ENCODE measurements around the gene CYP2W1.
"Not testable (repeated sequence)": the region's sequence is repeated elsewhere in the genome, so short reads cannot be mapped to it uniquely, and the experiment has no call there.

The CYP2W1 gene

DNA sequence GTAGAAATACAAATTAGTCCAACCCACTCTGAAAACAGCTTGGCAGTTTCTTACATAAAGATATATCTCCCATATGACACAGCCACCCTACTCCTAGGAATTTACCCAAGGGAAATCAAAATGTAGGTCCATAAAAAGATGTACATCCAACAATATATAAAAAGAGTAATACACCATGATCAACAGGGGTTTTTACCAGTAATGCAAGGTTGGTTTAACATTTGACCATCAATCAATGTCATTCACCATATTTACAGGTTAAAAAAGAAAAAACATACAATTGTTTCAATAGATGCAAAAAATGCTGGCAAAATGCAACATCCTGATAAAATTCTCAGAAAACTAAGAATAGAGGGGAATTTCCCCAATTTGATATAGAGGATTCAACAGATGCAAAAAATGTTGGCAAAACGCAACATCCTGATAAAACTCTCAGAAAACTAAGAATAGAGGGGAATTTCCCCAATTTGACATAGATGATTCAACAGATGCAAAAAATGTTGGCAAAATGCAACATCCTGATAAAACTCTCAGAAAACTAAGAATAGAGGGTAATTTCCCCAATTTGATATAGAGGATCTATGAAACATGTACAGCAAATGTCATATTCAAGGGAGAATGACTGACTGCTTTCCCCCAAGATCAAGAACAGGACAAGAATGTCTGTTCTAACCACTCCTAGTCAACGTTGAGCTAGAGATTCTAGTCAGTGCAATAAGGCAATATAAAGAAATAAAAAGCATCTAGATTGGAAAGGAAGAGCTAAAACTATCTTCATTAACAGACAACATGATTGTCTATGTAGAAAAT is 42.2 kb upstream of the CYP2W1 start:
- no peaks in the 10 kb centered on the region for H3K4me1 ChIP-seq (ENCODE audit: control insufficient read depth, insufficient read depth, low read length)
- H3K4me3 ChIP-seq (ENCODE audit: low read depth, low read length) = no peak overlapping the region
- H3K27ac ChIP-seq (ENCODE audit: extremely low read depth, low read depth, low read length) = no peak overlapping the region
- no peaks in the 10 kb centered on the region for H3K9me3 ChIP-seq (ENCODE audit: control insufficient read depth, insufficient read depth, low read depth, low read length)
- POLR2A ChIA-PET = no interaction called here
- no peak for TF ChIP-seq ZNF624 (tag by site-specific recombination; IDR thresholded peaks at IDR 0.05)
- no peak for TF ChIP-seq SALL2 (tag by site-specific recombination; IDR thresholded peaks at IDR 0.05; ENCODE audit: borderline replicate concordance)
- TF ChIP-seq, protein P1, sequence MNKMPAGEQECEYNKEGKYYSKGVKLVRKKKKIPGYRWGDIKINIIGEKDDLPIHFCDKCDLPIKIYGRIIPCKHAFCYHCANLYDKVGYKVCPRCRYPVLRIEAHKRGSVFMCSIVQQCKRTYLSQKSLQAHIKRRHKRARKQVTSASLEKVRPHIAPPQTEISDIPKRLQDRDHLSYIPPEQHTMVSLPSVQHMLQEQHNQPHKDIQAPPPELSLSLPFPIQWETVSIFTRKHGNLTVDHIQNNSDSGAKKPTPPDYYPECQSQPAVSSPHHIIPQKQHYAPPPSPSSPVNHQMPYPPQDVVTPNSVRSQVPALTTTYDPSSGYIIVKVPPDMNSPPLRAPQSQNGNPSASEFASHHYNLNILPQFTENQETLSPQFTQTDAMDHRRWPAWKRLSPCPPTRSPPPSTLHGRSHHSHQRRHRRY (tag by site-specific recombination; IDR thresholded peaks at IDR 0.05) = no peak
- TF ChIP-seq, protein P2, sequence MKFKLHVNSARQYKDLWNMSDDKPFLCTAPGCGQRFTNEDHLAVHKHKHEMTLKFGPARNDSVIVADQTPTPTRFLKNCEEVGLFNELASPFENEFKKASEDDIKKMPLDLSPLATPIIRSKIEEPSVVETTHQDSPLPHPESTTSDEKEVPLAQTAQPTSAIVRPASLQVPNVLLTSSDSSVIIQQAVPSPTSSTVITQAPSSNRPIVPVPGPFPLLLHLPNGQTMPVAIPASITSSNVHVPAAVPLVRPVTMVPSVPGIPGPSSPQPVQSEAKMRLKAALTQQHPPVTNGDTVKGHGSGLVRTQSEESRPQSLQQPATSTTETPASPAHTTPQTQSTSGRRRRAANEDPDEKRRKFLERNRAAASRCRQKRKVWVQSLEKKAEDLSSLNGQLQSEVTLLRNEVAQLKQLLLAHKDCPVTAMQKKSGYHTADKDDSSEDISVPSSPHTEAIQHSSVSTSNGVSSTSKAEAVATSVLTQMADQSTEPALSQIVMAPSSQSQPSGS (tag by site-specific recombination; IDR thresholded peaks at IDR 0.05; ENCODE audit: low read depth) = no peak
- no peak for TF ChIP-seq ZNF174 (tag by site-specific recombination; IDR thresholded peaks at IDR 0.05)
- TF ChIP-seq, protein P3, sequence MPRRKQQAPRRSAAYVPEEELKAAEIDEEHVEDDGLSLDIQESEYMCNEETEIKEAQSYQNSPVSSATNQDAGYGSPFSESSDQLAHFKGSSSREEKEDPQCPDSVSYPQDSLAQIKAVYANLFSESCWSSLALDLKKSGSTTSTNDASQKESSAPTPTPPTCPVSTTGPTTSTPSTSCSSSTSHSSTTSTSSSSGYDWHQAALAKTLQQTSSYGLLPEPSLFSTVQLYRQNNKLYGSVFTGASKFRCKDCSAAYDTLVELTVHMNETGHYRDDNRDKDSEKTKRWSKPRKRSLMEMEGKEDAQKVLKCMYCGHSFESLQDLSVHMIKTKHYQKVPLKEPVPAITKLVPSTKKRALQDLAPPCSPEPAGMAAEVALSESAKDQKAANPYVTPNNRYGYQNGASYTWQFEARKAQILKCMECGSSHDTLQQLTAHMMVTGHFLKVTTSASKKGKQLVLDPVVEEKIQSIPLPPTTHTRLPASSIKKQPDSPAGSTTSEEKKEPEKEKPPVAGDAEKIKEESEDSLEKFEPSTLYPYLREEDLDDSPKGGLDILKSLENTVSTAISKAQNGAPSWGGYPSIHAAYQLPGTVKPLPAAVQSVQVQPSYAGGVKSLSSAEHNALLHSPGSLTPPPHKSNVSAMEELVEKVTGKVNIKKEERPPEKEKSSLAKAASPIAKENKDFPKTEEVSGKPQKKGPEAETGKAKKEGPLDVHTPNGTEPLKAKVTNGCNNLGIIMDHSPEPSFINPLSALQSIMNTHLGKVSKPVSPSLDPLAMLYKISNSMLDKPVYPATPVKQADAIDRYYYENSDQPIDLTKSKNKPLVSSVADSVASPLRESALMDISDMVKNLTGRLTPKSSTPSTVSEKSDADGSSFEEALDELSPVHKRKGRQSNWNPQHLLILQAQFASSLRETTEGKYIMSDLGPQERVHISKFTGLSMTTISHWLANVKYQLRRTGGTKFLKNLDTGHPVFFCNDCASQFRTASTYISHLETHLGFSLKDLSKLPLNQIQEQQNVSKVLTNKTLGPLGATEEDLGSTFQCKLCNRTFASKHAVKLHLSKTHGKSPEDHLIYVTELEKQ (tag by site-specific recombination; IDR thresholded peaks at IDR 0.05; ENCODE audit: borderline replicate concordance) = no peak
- no peak for TF ChIP-seq ZNF138 (tag by site-specific recombination; IDR thresholded peaks at IDR 0.05; ENCODE audit: borderline replicate concordance)
- TF ChIP-seq, protein P4, sequence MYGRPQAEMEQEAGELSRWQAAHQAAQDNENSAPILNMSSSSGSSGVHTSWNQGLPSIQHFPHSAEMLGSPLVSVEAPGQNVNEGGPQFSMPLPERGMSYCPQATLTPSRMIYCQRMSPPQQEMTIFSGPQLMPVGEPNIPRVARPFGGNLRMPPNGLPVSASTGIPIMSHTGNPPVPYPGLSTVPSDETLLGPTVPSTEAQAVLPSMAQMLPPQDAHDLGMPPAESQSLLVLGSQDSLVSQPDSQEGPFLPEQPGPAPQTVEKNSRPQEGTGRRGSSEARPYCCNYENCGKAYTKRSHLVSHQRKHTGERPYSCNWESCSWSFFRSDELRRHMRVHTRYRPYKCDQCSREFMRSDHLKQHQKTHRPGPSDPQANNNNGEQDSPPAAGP (tag by site-specific recombination; IDR thresholded peaks at IDR 0.05) = no peak
- TF ChIP-seq ZNF24 (tag by site-specific recombination; IDR thresholded peaks at IDR 0.05) = no peak
- TF ChIP-seq ZBTB48 (tag by site-specific recombination; IDR thresholded peaks at IDR 0.05) = no peak
- no peak for TF ChIP-seq KLF8 (tag by site-specific recombination; IDR thresholded peaks at IDR 0.05)
- TF ChIP-seq ZNF768 (tag by site-specific recombination; IDR thresholded peaks at IDR 0.05) = no peak
- CTCF ChIA-PET = no interaction called here
- H3K36me3 ChIP-seq (ENCODE audit: control insufficient read depth in 2 of 2, insufficient read depth in 1 of 2, low read length in 2 of 2) = no peaks in the 10 kb centered on the region

DNA sequence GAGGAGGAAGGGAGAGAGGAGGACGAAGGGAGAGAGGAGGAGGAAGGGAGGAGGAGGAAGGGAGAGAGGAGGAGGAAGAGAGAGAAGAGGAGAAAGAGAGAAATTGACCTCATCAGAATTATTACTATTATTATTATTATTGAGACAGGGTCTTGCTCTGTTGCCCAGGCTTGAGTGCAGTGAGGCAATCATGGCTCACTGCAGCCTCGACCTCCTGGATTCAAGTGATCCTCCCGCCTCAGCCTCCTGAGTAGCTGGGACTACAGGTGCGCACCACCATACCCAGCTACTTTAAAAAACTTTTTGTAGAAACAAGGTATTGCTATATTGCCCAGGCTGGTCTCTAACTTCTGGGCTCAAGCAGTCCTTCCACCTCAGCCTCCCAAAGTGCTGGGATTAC is 39.2 kb upstream of the CYP2W1 start:
- CTCF ChIA-PET; H3K36me3 ChIP-seq (ENCODE audit: control insufficient read depth in 2 of 2, insufficient read depth in 1 of 2, low read length in 2 of 2); H3K4me3 ChIP-seq (ENCODE audit: low read depth, low read length); POLR2A ChIA-PET; H3K9me3 ChIP-seq (ENCODE audit: control insufficient read depth, insufficient read depth, low read depth, low read length); H3K4me1 ChIP-seq (ENCODE audit: control insufficient read depth, insufficient read depth, low read length); H3K27ac ChIP-seq (ENCODE audit: extremely low read depth, low read depth, low read length): not testable (repeated sequence)

DNA sequence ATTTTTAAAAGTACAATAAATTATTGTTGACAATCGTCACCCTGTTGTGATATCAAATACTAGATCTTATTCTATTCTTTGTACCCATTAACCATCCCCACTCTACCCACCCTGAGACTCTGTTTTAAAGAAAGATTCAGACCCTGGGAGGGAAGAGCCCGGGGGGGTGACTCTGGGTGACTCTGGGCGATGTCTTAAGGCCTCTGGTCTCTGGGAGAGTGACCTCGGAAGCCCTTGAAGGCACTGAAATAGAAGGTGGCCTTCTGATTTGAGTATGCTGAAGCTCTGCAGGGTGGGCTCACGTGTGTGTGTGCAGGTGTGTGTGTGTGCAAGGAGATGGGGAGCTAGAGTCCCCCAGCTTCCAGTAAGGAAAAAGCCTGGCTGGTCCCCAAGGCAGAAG is 38.2 kb upstream of the CYP2W1 start:
- Histone ChIP-seq H3K36me3 (ENCODE audit: control insufficient read depth in 2 of 2, insufficient read depth in 1 of 2, low read length in 2 of 2) (no peaks in the 10 kb centered on the region), H3K27ac (ENCODE audit: extremely low read depth, low read depth, low read length) (no peak overlapping the region), H3K4me1 (ENCODE audit: control insufficient read depth, insufficient read depth, low read length) (no peaks in the 10 kb centered on the region), H3K4me3 (ENCODE audit: low read depth, low read length) (no peak overlapping the region), H3K9me3 (ENCODE audit: control insufficient read depth, insufficient read depth, low read depth, low read length) (no peaks in the 10 kb centered on the region)
- POLR2A ChIA-PET = no interaction called here
- CTCF ChIA-PET = no interaction called here
- TF ChIP-seq, protein P5, sequence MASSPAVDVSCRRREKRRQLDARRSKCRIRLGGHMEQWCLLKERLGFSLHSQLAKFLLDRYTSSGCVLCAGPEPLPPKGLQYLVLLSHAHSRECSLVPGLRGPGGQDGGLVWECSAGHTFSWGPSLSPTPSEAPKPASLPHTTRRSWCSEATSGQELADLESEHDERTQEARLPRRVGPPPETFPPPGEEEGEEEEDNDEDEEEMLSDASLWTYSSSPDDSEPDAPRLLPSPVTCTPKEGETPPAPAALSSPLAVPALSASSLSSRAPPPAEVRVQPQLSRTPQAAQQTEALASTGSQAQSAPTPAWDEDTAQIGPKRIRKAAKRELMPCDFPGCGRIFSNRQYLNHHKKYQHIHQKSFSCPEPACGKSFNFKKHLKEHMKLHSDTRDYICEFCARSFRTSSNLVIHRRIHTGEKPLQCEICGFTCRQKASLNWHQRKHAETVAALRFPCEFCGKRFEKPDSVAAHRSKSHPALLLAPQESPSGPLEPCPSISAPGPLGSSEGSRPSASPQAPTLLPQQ (tag by site-specific recombination; IDR thresholded peaks at IDR 0.05) = no peak
- TF ChIP-seq ZNF146 (tag by site-specific recombination; IDR thresholded peaks at IDR 0.05) (no peak), ZNF324 (tag by site-specific recombination; IDR thresholded peaks at IDR 0.05) (no peak), ZNF776 (tag by site-specific recombination; IDR thresholded peaks at IDR 0.05; ENCODE audit: borderline replicate concordance) (no peak), ZNF302 (tag by site-specific recombination; IDR thresholded peaks at IDR 0.05; ENCODE audit: low read depth) (no peak), ZBTB1 (tag by site-specific recombination; IDR thresholded peaks at IDR 0.05) (no peak), ZFP41 (tag by site-specific recombination; IDR thresholded peaks at IDR 0.05; ENCODE audit: borderline replicate concordance) (no peak)

All from HEK293 (cell line).